NCI-H2081 treated with DMSO at 0.1 percent for 48 hours (cell line): Measurements from ENCODE around the gene RSPO3.
"Not testable (repeated sequence)": the region's sequence is repeated elsewhere in the genome, so short reads cannot be mapped to it uniquely, and the experiment has no call there.

Experiments used
- DNase-seq: peaks from one replicate; lab custom pipeline; 2025; lab: John Stamatoyannopoulos, UW

The RSPO3 gene

DNA sequence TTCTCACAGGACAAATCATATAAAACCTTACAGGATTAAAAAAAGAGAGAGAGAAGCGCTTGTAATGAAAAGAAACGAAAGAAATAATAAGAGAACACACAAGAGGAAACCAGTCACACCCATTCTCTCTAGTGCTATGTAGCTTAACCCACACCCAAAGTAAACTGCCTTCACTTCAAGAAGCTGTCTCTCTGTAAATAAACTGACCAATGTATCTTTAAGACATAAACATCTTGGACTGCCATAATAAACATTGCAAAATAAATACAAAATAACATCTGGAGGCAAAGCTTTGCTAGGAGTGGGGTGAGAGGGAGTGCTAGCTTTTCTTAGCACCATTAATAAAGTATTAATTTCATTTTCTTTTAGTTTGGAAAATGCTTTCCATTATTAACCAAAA lies 86.6 kb downstream of the RSPO3 start:
- no peak for DNase-seq

DNA sequence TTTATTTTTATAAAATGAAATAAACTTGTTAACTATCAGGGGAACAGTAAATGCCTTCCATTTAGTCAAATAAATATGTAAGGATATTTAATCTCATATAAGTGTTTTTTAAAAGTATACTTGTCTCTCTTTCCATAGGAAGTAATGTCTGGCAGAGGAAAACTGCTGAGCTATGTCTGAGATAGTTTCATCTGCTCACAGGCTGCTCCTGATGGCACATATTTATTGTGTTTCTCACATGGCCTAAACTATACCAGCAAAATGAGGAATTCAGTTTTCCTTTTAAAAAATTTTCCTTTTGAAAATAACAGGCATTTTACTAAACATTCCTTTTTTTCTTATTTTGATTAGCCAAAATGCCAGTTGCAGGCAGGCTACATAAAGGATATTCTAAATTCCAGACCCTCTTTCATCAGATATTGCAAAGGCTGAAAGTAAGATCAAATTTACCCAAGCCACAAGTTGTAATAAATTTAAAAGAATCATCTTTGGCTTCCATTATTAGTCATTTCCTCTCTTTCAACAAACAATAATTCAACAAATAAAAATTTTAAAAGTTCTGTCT lies 88.1 kb downstream of the RSPO3 start:
- no peak for DNase-seq

DNA sequence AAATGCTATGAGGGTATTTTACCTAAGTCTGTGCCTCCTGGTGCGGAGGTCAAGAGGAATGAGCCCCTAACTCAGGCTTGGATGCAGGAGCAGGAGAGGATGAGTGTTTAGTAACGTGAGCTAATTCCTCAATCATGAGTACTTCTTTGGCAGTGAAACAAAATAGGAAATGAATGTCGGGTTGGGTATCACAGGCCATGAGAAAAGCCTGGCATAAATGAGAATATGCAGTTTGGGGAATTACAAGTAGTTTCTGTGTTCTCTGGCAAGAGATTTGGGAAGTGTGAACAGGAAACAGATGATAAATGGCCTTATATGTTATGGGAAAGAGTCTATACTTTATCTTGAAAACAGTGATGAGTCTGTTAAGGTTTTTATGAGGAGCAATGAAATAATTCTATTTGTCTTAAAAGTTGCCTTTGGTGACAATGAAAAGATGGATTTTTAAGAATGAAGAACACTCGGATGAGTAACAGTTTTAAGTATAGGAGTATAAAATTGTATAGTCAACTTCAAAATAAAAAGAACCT lies 89.2 kb downstream of the RSPO3 start:
- DNase-seq = no peak

DNA sequence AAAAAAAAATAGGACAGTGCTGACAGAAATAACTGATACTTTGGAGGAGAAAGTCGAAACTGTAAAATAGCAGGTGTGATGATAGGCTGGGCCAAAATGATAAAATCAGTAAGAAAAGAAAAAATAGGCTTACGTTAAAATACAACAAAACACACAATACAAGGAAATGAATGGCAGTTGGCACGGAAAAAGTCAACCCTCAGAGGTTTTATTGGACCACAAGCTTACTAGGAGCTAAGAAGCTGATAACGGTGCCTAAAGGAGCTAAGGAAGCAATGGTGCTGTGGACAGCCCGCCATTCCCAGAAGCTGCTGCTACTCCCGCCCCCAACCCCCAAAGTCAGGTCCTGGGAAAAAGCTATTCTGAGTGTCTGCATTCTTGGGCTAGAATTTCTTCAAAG lies 92.3 kb downstream of the RSPO3 start:
- no peak for DNase-seq

DNA sequence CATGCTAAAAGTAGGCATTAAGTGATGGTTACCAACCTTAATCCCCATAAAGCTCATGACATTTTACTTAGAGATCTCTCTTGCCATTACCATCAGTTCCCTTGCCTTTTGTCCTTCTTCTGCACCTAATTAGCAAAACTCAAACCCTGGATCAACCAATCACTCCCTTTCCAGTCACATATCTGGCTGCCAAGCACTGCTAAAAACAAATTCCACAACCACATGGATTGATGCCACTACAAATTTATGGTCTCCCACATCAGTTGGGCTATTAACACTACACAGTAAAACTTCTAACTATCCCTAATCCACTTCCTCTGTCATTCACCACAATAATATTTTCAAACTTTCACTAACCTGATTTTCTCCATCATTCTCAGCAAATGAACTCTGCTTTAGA lies 93.9 kb downstream of the RSPO3 start:
- no peak for DNase-seq

DNA sequence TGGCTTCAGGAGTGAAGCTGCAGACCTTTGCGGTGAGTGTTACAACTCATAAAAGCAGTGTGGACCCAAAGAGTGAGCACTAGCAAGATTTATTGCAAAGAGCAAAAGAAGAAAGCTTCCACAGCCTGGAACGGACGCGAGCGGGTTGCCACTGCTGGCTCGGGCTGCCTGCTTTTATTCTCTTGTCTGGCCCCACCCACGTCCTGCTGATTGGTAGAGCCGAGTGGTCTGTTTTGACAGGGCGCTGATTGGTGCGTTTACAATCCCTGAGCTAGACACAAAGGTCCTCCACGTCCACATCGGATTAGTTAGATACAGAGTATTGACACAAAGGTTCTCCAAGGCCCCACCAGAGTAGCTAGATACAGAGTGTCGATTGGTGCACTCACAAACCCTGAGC lies 95.6 kb downstream of the RSPO3 start:
- DNase-seq = not testable (repeated sequence)

DNA sequence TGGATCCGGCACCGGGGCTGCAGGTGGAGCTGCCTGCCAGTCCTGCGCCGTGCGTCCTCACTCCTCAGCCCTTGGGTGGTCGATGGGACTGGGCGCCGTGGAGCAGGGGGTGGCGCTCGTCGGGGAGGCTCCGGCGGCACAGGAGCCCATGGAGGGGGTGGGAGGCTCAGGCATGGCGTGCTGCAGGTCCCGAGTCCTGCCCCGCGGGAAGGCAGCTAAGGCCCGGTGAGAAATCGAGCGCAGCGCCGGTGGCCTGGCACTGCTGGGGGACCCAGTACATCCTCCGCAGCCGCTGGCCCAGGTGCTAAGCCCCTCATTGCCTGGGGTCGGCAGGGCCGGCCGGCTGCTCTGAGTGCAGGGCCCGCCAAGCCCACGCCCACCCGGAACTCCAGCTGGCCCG lies 96.1 kb downstream of the RSPO3 start:
- not testable (repeated sequence) for DNase-seq

DNA sequence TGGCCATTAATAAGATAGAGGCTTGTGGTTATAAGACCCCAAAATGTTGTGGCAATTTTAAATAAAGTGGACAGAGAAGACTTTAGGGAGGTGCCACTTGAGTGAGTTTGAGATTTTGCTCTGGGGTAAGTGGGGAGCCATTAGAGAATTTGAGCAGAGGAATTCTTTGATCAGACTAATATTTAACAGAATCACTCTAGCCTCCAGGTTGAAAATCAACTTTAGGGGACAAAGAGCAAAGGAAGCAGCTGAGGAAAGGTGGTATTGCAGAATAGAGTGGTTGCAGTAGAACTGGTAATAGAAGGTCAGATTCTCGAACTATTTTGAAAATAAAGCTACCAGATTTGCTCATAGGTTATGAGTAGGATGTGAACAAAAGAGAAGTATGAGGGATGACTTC lies 97.5 kb downstream of the RSPO3 start:
- no peak for DNase-seq

DNA sequence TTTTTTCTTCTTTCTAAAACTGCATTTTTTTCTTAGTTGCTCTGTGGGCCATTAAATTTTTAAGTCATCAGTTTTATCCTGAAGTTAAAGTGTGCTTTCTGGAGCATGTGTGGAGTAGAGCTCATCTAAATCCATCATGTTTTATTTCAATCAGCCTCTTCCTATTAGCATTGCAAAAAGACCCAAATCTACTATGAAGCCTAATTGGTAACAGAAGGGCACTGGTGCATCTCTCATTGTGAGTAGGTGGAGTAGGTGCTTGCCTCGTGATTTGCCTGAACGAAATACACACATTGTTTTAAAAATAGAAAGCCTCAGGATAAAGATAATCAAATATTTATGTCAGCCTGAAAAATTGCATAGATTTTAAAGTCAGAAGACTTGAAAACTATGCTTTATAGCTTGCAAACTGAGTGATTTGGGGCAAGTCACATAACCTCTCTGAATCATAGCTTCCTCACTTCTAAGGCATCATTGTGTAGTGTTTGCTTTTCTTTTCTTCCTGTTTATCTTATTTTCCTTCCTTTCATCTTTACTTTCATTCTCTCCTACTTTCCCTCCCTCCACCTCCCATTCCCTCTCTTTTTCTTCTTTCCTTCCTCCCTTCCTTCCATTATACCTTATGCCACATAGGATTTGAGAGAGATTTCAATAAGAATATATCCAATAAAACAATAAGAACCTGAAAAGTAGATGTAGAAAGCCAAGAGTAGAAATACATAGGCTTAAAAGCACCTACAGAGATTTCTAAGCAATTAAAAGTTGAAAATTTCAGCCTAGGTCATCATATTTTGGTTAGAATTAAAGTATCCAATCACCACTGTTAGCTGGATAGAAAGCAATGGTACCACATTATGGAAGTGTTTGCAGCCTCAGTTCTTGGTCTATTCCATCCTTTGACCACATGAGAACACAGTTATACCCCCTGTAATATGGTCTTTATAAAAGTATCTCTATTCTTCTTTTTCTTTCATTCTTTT lies 98.6 kb downstream of the RSPO3 start:
- DNase-seq = no peak

DNA sequence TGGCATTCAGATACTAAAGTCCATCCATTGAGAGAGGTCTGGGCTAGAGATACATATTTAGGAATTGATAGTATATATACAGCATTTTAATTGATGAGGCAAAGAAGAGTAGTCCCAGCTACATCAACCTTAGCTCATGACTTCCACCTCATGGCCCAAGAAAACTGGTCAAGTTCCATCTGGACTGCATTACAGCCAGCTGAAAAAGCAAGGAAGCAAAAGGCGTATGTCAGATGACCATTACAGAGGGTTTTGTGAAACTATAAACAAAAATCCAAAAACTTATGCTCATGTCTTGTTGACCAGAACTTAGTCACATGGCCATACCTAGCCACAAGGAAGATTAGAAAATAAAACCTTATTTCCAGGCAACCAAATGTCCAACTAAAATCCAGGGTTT lies 101.4 kb downstream of the RSPO3 start:
- DNase-seq = no peak

DNA sequence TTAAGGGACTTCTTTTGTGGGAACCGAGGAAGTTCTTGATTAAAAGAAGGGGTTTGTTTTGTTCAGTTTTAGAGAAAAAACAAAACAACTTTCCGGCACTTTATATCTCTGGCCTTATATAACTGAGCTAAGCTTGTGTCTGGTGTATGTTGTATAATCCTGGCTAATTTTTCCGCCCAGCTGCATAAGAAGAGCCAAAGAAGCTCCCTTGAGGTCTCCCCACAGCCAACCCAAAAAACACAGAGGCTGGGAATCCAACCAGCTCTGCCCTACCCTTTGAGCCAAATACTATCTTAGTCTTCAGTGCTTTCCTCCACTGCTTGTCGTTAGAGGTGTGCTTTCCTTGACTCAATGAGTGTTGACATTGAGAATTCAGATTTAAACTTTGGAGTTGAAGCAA lies 102.7 kb downstream of the RSPO3 start:
- no peak for DNase-seq

DNA sequence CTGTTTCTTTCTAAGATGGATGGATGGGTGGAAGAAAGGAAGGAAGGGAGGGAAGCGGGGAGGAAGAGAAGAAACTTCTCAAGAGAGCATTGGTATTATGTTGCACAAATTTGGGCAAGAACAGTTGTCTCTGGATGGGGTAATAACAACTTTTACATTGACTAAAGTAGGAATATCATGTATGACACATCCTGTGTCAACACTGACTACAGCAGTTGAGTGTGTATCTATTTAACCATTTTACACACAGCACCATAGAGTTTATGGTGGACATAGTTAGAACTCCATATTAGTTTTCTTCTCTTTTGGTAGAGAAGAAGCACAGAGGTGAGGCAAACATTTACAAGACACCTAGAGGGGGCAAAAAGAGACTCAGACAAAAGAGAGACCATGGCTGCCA lies 103.9 kb downstream of the RSPO3 start:
- DNase-seq = no peak

DNA sequence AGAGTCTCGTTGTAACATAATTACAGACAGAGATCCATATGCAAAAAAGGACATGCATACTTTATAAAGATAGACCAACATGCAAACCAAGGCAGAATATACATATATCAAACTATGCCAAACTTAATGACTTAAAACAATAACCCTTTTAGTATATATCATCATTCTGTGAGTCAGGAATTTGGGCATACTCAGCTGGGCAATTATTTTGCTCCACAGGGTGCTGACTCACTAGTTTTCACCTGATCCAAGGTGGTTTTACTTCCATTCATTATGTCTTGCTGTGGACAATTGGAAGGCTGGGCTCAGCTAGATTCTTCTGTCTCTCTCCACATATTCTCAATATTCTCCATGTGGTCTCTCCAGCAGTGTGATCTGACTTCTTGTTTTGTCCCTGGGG lies 107.0 kb downstream of the RSPO3 start:
- DNase-seq = no peak

DNA sequence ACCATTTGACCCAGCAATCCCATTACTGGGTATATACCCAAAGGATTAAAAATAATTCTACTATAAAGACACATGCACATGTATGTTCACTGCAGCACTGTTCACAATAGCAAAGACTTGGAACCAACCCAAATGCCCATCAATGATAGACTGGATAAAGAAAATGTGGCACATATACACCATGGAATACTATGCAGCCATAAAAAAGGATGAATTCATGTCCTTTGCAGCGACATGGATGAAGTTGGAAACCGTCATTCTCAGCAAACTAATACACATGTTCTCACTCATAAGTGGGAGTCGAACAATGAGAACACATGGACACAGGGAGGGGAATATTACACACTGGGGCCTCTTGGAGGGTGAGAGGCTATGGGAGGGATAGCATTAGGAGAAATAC lies 115.3 kb downstream of the RSPO3 start:
- not testable (repeated sequence) for DNase-seq

DNA sequence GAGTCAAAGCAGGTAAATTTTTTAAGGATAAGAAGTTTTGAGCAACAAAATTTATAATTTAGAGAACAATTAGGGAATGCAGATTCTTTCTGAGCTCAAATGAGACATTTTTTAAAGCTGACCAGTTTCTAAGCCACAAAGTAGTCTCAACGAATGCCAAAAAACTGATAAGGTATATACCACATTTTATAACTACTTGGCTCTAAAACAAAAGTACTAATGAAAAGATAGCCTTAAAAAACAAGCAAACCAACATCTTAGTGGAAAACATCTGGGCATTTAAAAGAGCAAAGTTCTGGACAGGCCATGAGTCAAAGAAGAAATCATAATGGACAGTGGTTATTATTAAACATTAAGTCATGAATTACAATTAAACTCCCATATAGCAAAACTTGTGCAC lies 125.0 kb downstream of the RSPO3 start:
- DNase-seq = no peak
